ENCODE results near the gene DLG2. TPM values are rescaled to one million over a fixed set of nuclear protein-coding genes. Genes with fewer than 3 reads are reported as not detected.

Gene DLG2
- total RNA-seq, 2 experiments from 2014 or later: 0.85 to 1.1 TPM

- Mint-ChIP-seq H3K9me3 (peaks cover 2% of the 10 kb centered on the region), H3K36me3 (ENCODE audit: low read depth) (no peaks in the 10 kb centered on the region), H3K4me3 (no peak overlapping the region), H3K27ac (no peak overlapping the region), H3K27me3 (no peaks in the 10 kb centered on the region), H3K4me1 (no peaks in the 10 kb centered on the region)
- ChIA-PET POLR2A (no interaction called here), CTCF (no interaction called here)
- DNase-seq: no peak
These were observed 992.8 kb downstream of the DLG2 start for GRCh38 chr11:84634309-84634708.

DNA sequence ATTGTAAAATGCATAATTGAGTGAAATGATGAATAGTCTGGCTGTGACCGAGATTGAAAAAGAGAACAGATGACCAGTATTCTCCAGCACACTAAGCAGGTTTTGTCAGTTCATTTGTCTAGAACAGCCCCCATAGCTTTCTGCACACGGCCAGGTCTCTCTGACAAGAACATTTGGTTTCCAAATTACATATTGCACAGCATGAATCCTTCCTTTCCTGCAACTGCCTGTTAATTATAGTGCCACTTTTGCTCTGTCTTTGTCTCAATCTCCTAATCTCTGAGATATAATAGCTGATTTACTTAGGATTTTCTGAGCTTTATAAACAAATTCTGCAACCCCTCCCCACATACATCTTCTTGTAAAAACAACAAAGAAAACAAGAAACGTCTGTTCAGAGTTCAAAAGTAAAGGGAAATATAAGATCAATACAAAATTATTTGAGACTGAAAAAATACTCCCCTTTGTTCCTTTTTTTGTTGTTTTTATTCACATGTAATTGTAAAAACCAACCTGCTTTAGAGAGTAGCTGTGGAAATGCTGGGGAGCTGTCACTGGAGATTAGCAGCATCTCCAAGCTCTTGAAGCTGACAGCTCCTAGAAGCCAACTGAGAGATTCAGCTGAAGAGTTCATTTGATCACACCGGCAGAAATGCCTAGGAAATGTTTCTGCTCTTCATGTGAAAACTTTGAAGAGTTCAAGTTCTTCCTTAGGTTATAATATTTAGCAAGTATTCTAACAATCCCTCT lies 998.1 kb downstream of the DLG2 start:
- Mint-ChIP-seq H3K27me3 (no peaks in the 10 kb centered on the region), H3K27ac (no peak overlapping the region), H3K4me3 (no peak overlapping the region), H3K4me1 (no peaks in the 10 kb centered on the region), H3K36me3 (ENCODE audit: low read depth) (no peaks in the 10 kb centered on the region), H3K9me3 (peaks cover 4% of the 10 kb centered on the region)
- CTCF ChIA-PET: no interaction called here
- DNase-seq: no peak
- POLR2A ChIA-PET: no interaction called here

- DNase-seq: no peak
- ChIA-PET CTCF (no interaction called here), POLR2A (no interaction called here)
- no peaks in the 10 kb centered on the region for H3K4me1 Mint-ChIP-seq
- no peaks in the 10 kb centered on the region for H3K27me3 Mint-ChIP-seq
- H3K4me3 Mint-ChIP-seq: no peak overlapping the region
- no peaks in the 10 kb centered on the region for H3K36me3 Mint-ChIP-seq (ENCODE audit: low read depth)
- peaks cover 8% of the 10 kb centered on the region for H3K9me3 Mint-ChIP-seq
- H3K27ac Mint-ChIP-seq: no peak overlapping the region
These were observed 1000.9 kb downstream of the DLG2 start for GRCh38 chr11:84626256-84626655.

- Mint-ChIP-seq H3K27ac (no peak overlapping the region), H3K4me3 (no peak overlapping the region), H3K9me3 (peaks cover 3% of the 10 kb centered on the region), H3K27me3 (no peaks in the 10 kb centered on the region), H3K36me3 (ENCODE audit: low read depth) (no peaks in the 10 kb centered on the region), H3K4me1 (no peaks in the 10 kb centered on the region)
- CTCF ChIA-PET: no interaction called here
- POLR2A ChIA-PET: no interaction called here
- DNase-seq: no peak
These were observed 1014.5 kb downstream of the DLG2 start for GRCh38 chr11:84612645-84613044.

GRCh38 chr11:84608837-84609196 lies 1018.3 kb downstream of the DLG2 start:
- CTCF ChIA-PET: no interaction called here
- H3K9me3 Mint-ChIP-seq: peaks cover 3% of the 10 kb centered on the region
- no peak overlapping the region for H3K4me3 Mint-ChIP-seq
- POLR2A ChIA-PET: no interaction called here
- H3K27ac Mint-ChIP-seq: no peak overlapping the region
- H3K4me1 Mint-ChIP-seq: no peaks in the 10 kb centered on the region
- H3K27me3 Mint-ChIP-seq: no peaks in the 10 kb centered on the region
- no peak for DNase-seq
- no peaks in the 10 kb centered on the region for H3K36me3 Mint-ChIP-seq (ENCODE audit: low read depth)

DNA sequence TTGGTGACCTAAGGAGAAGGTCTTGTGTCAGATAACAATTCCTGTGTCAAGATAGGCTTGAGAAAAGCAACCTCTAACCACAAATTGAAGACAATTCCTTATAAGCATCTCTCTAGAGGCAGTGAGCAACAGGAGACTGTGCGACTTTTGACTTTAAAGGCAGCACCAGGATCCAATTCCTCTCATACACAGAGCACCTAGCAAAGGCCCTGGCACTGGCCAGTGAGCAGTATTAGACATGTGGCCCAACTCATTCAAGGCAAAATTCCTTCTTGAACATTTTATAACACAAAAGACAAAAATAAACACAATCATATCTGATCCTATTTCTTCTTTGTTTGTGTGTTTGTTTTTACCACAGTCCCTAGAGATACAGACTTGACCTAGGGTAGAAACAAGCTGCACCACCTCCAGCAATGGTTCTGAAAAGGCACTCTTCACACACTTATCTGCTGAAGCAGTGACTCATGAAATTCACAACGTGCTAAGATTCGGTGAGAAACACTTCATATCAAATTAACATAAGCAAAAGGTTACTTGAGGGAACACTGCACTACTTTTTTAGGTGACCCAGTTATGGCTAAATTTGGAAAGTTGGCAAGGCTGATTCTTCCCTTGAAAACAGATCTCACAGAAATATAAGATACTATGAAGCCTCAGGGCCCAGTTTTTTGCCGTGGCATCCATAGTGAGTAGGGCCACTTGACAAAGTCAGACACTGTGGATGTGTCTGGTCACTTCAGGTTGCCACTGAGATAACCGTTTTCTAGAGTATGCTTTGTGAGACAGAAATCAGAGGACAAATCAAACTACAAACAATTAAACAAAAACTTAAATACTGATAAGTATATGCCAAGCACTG lies 1018.9 kb downstream of the DLG2 start:
- H3K9me3 Mint-ChIP-seq: peaks cover 3% of the 10 kb centered on the region
- POLR2A ChIA-PET: no interaction called here

DNA sequence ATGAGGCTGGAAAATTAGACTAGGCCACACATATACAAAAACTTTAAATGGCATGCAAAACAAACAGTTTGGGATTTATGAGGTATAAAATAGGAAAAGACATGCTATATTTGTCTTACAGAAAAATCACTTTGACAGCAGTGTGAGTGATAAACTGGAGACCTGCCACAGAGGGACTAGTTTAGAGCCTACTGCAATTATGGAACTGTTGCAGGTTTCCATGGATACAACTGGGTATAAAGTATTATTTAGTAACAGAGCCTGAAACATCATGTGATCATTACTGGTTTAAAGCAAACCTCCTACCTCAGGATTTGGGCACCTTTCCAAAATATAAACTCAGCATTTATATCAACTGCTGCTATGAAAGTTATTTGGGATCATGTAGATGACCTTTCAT lies 1032.5 kb downstream of the DLG2 start:
- H3K4me3 Mint-ChIP-seq: no peak overlapping the region
- H3K9me3 Mint-ChIP-seq: peaks cover 5% of the 10 kb centered on the region
- DNase-seq: no peak
- H3K27me3 Mint-ChIP-seq: no peaks in the 10 kb centered on the region
- H3K27ac Mint-ChIP-seq: no peak overlapping the region
- H3K4me1 Mint-ChIP-seq: no peaks in the 10 kb centered on the region
- ChIA-PET POLR2A (no interaction called here), CTCF (no interaction called here)
- H3K36me3 Mint-ChIP-seq (ENCODE audit: low read depth): no peaks in the 10 kb centered on the region

More for the DNA sequence above, 1018.9 kb downstream of the DLG2 start:
- no peaks in the 10 kb centered on the region for H3K27me3 Mint-ChIP-seq
- H3K36me3 Mint-ChIP-seq (ENCODE audit: low read depth): no peaks in the 10 kb centered on the region
- CTCF ChIA-PET: no interaction called here
- no peak overlapping the region for H3K27ac Mint-ChIP-seq
- no peak overlapping the region for H3K4me3 Mint-ChIP-seq
- no peaks in the 10 kb centered on the region for H3K4me1 Mint-ChIP-seq
- no peak for DNase-seq

DNA sequence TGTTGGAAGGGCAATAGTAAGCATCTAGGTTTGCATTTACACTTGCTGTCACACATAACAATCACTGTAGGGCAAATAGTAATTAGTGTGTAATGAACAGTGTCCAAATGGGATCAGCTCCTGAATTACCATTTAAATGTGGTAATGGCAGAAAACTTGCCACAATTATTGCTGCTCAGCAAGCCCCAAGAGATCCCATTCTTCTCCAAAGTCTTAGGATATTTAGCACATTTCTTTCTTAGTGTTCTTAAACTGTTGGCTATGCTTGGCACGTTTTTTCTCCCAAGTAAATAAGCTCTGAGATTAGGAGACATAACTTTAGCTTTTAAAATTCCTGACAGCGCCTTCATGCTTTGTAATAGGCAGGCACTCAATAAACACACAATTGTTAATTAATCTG lies 1037.0 kb downstream of the DLG2 start:
- CTCF ChIA-PET: no interaction called here
- DNase-seq: no peak
- POLR2A ChIA-PET: no interaction called here
- no peak overlapping the region for H3K27ac Mint-ChIP-seq
- H3K36me3 Mint-ChIP-seq (ENCODE audit: low read depth): no peaks in the 10 kb centered on the region
- H3K27me3 Mint-ChIP-seq: no peaks in the 10 kb centered on the region
- no peak overlapping the region for H3K4me3 Mint-ChIP-seq
- peaks cover 5% of the 10 kb centered on the region for H3K9me3 Mint-ChIP-seq
- H3K4me1 Mint-ChIP-seq: no peaks in the 10 kb centered on the region

- H3K9me3 Mint-ChIP-seq: peaks cover 5% of the 10 kb centered on the region
- H3K4me3 Mint-ChIP-seq: no peak overlapping the region
- no peaks in the 10 kb centered on the region for H3K27me3 Mint-ChIP-seq
- no peaks in the 10 kb centered on the region for H3K36me3 Mint-ChIP-seq (ENCODE audit: low read depth)
- ChIA-PET CTCF (no interaction called here), POLR2A (no interaction called here)
- H3K27ac Mint-ChIP-seq: no peak overlapping the region
- no peak for DNase-seq
- H3K4me1 Mint-ChIP-seq: no peaks in the 10 kb centered on the region
These were observed 1038.9 kb downstream of the DLG2 start for GRCh38 chr11:84588131-84588829.

DNA sequence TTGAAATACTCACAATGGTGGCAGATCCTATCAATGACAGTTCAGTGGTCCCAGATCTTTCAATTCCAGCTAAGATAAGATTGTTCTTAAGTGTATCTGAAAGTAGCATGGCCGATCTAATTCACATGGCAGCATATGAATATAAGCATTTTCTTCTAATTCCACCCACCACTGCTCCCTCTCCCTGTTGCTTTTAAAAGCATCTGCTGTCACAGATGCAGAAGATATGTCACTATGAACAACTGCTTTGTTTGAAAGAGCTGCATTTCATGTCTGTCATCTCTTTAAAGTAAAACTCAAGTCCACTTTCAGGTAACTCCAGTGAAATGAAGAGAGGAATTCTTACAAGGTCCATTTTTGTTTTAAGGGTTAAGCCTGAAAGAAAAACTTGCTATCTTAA lies 1044.0 kb downstream of the DLG2 start:
- Mint-ChIP-seq H3K27me3 (no peaks in the 10 kb centered on the region), H3K36me3 (ENCODE audit: low read depth) (no peaks in the 10 kb centered on the region)
- CTCF ChIA-PET: no interaction called here

DNA sequence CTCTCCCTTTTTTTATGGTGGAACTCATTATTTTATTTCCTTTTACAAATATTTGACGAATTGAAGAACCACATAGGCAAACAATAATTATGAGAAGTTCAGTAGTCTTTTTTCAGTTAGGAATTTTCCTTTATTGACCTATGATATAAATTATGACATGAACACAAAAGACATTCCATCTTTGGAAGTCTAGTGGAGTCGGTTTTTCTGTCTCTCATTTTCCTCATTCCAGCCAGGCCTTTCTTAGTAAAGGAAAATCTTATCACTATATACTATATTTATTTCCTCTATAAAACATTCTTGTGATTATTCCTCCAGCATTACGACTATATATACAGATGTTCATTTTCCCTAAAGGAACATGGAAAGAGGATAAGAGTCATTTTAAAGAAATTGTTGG lies 1046.1 kb downstream of the DLG2 start:
- DNase-seq: no peak
- CTCF ChIA-PET: no interaction called here
- Mint-ChIP-seq H3K27ac (no peak overlapping the region), H3K4me1 (no peaks in the 10 kb centered on the region), H3K9me3 (no peaks in the 10 kb centered on the region), H3K36me3 (ENCODE audit: low read depth) (no peaks in the 10 kb centered on the region), H3K4me3 (no peak overlapping the region), H3K27me3 (no peaks in the 10 kb centered on the region)
- POLR2A ChIA-PET: no interaction called here

More for the DNA sequence above, 1044.0 kb downstream of the DLG2 start:
- H3K9me3 Mint-ChIP-seq: no peaks in the 10 kb centered on the region
- H3K27ac Mint-ChIP-seq: no peak overlapping the region
- POLR2A ChIA-PET: no interaction called here
- DNase-seq: no peak
- no peak overlapping the region for H3K4me3 Mint-ChIP-seq
- H3K4me1 Mint-ChIP-seq: no peaks in the 10 kb centered on the region

DNA sequence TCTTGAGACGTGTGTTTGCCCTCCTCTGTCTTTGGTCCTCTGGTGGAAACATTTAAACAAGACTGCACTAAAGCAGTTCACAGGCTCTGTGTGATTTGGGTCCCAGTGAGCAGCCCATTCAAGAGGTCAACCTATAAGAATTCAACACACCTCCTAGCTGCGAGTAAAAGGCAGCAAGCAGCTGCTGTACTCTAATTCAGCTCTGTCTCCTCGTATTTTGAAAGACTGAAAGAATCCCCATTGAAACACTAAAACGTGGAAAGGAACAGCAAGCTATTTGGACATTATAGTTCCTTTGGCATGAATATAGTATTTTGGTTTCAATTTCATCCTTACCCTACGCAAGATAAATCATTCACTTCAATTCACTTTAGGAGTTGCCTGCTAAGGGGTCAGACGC lies 1046.7 kb downstream of the DLG2 start:
- Mint-ChIP-seq H3K4me1 (no peaks in the 10 kb centered on the region), H3K27ac (no peak overlapping the region), H3K9me3 (no peaks in the 10 kb centered on the region), H3K27me3 (no peaks in the 10 kb centered on the region), H3K4me3 (no peak overlapping the region), H3K36me3 (ENCODE audit: low read depth) (no peaks in the 10 kb centered on the region)
- POLR2A ChIA-PET: no interaction called here
- CTCF ChIA-PET: no interaction called here
- no peak for DNase-seq

DNA sequence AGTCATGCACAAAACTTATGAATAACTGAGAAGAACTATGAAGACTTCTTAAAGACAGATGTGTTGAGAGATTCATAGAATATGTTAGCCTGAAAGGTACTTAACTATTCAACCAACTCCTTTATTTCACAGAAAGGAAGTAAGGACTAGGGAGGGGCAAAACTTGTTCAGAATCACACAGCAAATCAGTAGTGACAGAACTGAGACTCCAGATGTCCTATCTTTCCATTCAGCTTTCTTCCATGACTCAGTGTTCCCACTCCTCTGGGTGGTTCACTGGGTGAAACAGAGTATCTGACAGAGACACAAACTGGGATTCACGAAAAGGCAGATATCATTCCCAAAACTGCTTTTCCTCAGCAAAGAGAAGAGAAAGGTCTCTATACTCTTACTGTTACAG lies 1053.3 kb downstream of the DLG2 start:
- Mint-ChIP-seq H3K4me1 (no peaks in the 10 kb centered on the region), H3K9me3 (no peaks in the 10 kb centered on the region), H3K27me3 (no peaks in the 10 kb centered on the region), H3K27ac (no peak overlapping the region), H3K36me3 (ENCODE audit: low read depth) (no peaks in the 10 kb centered on the region), H3K4me3 (no peak overlapping the region)
- CTCF ChIA-PET: no interaction called here
- POLR2A ChIA-PET: no interaction called here
- no peak for DNase-seq
